HEK293 (cell line): ENCODE data around the gene TIPRL.

Experiments used
- BCL11A ChIP-seq: fragments of 450-650 bp; formaldehyde crosslinking; IDR thresholded peaks from 2 replicates; pipeline ENCODE4 v1.5.1; 2016; ENCODE audit warnings: low read depth, missing biosample characterization, missing genetic modification characterization
- YY1 ChIP-seq: fragments of 450-650 bp; formaldehyde crosslinking; IDR thresholded peaks from 2 replicates; pipeline ENCODE4 v1.5.1; 2018; ENCODE audit warnings: missing biosample characterization, missing genetic modification characterization
- ZFP41 ChIP-seq: fragments of 450-650 bp; formaldehyde crosslinking; IDR thresholded peaks from 2 replicates; pipeline ENCODE4 v1.5.1; 2016; ENCODE audit warnings: missing biosample characterization, missing genetic modification characterization, borderline replicate concordance
- ZNF416 ChIP-seq: fragments of 450-650 bp; formaldehyde crosslinking; IDR thresholded peaks from 2 replicates; pipeline ENCODE4 v1.5.1; 2016; ENCODE audit warnings: missing biosample characterization, missing genetic modification characterization
- ZNF473 ChIP-seq: fragments of 450-650 bp; formaldehyde crosslinking; IDR thresholded peaks from 2 replicates; pipeline ENCODE4 v1.5.1; 2017; ENCODE audit warnings: missing biosample characterization, missing genetic modification characterization
- TF ChIP-seq, protein P1 (sequence below): fragments of 450-650 bp; formaldehyde crosslinking; IDR thresholded peaks from 2 replicates; pipeline ENCODE4 v1.5.1; 2016; ENCODE audit warnings: missing biosample characterization, missing genetic modification characterization
- TF ChIP-seq, protein P2 (sequence below): IDR thresholded peaks from 2 replicates; pipeline ENCODE4 v1.6.1; 2011; ENCODE audit warnings: mild to moderate bottlenecking, low read depth, low read length, borderline replicate concordance
- TF ChIP-seq, protein P3 (sequence below): fragments of 450-650 bp; formaldehyde crosslinking; IDR thresholded peaks from 2 replicates; pipeline ENCODE4 v1.5.1; 2017; ENCODE audit warnings: missing biosample characterization, mild to moderate bottlenecking, missing genetic modification characterization, moderate library complexity
- TF ChIP-seq, protein P4 (sequence below): fragments of 450-650 bp; formaldehyde crosslinking; IDR thresholded peaks from 2 replicates; pipeline ENCODE4 v1.5.1; 2016; ENCODE audit warnings: missing biosample characterization, missing genetic modification characterization
- TF ChIP-seq, protein P5 (sequence below): fragments of 450-650 bp; formaldehyde crosslinking; IDR thresholded peaks from 2 replicates; pipeline ENCODE4 v1.5.1; 2016; ENCODE audit warnings: missing biosample characterization, missing genetic modification characterization
- TF ChIP-seq, protein P6 (sequence below): fragments of 450-650 bp; formaldehyde crosslinking; IDR thresholded peaks from 2 replicates; pipeline ENCODE4 v1.5.1; 2016; ENCODE audit warnings: missing biosample characterization, missing genetic modification characterization
- TF ChIP-seq, protein P7 (sequence below): fragments of 450-650 bp; formaldehyde crosslinking; IDR thresholded peaks from 2 replicates; pipeline ENCODE4 v1.5.1; 2016; ENCODE audit warnings: missing biosample characterization, missing genetic modification characterization, low read depth

DNA sequence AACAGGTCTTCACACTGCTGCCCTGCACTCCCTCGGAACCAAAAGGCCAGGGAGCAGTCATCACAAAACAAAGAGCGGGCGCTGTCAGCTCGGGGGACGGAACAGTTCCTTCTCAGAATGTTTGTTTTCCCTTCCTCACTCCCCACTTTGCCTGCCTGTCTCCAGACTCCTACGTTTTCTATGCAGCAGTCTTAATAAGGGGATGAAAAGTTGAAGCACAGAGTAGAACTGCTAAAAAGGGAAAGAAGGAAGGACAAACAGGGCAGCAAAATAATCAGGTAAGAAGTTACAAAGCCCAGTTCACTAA is 41.3 kb upstream of the TIPRL start:
- TF ChIP-seq ZFP41 (no peak), ZNF473 (tag by site-specific recombination) (no peak), ZNF416 (tag by site-specific recombination) (no peak), BCL11A (tag by site-specific recombination) (no peak), YY1 (no peak)
- TF ChIP-seq, protein P1, sequence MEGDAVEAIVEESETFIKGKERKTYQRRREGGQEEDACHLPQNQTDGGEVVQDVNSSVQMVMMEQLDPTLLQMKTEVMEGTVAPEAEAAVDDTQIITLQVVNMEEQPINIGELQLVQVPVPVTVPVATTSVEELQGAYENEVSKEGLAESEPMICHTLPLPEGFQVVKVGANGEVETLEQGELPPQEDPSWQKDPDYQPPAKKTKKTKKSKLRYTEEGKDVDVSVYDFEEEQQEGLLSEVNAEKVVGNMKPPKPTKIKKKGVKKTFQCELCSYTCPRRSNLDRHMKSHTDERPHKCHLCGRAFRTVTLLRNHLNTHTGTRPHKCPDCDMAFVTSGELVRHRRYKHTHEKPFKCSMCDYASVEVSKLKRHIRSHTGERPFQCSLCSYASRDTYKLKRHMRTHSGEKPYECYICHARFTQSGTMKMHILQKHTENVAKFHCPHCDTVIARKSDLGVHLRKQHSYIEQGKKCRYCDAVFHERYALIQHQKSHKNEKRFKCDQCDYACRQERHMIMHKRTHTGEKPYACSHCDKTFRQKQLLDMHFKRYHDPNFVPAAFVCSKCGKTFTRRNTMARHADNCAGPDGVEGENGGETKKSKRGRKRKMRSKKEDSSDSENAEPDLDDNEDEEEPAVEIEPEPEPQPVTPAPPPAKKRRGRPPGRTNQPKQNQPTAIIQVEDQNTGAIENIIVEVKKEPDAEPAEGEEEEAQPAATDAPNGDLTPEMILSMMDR (tag by site-specific recombination), result peak; percentile 3; the same call in 1 of the 2 replicates
- TF ChIP-seq, protein P2, sequence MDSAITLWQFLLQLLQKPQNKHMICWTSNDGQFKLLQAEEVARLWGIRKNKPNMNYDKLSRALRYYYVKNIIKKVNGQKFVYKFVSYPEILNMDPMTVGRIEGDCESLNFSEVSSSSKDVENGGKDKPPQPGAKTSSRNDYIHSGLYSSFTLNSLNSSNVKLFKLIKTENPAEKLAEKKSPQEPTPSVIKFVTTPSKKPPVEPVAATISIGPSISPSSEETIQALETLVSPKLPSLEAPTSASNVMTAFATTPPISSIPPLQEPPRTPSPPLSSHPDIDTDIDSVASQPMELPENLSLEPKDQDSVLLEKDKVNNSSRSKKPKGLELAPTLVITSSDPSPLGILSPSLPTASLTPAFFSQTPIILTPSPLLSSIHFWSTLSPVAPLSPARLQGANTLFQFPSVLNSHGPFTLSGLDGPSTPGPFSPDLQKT, result no peak
- TF ChIP-seq, protein P3, sequence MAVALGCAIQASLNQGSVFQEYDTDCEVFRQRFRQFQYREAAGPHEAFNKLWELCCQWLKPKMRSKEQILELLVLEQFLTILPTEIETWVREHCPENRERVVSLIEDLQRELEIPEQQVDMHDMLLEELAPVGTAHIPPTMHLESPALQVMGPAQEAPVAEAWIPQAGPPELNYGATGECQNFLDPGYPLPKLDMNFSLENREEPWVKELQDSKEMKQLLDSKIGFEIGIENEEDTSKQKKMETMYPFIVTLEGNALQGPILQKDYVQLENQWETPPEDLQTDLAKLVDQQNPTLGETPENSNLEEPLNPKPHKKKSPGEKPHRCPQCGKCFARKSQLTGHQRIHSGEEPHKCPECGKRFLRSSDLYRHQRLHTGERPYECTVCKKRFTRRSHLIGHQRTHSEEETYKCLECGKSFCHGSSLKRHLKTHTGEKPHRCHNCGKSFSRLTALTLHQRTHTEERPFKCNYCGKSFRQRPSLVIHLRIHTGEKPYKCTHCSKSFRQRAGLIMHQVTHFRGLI (tag by site-specific recombination), result no peak
- TF ChIP-seq, protein P4, sequence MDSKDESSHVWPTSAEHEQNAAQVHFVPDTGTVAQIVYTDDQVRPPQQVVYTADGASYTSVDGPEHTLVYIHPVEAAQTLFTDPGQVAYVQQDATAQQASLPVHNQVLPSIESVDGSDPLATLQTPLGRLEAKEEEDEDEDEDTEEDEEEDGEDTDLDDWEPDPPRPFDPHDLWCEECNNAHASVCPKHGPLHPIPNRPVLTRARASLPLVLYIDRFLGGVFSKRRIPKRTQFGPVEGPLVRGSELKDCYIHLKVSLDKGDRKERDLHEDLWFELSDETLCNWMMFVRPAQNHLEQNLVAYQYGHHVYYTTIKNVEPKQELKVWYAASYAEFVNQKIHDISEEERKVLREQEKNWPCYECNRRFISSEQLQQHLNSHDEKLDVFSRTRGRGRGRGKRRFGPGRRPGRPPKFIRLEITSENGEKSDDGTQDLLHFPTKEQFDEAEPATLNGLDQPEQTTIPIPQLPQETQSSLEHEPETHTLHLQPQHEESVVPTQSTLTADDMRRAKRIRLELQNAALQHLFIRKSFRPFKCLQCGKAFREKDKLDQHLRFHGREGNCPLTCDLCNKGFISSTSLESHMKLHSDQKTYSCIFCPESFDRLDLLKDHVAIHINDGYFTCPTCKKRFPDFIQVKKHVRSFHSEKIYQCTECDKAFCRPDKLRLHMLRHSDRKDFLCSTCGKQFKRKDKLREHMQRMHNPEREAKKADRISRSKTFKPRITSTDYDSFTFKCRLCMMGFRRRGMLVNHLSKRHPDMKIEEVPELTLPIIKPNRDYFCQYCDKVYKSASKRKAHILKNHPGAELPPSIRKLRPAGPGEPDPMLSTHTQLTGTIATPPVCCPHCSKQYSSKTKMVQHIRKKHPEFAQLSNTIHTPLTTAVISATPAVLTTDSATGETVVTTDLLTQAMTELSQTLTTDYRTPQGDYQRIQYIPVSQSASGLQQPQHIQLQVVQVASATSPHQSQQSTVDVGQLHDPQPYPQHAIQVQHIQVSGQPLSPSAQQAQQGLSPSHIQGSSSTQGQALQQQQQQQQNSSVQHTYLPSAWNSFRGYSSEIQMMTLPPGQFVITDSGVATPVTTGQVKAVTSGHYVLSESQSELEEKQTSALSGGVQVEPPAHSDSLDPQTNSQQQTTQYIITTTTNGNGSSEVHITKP (tag by site-specific recombination), result no peak
- TF ChIP-seq, protein P5, sequence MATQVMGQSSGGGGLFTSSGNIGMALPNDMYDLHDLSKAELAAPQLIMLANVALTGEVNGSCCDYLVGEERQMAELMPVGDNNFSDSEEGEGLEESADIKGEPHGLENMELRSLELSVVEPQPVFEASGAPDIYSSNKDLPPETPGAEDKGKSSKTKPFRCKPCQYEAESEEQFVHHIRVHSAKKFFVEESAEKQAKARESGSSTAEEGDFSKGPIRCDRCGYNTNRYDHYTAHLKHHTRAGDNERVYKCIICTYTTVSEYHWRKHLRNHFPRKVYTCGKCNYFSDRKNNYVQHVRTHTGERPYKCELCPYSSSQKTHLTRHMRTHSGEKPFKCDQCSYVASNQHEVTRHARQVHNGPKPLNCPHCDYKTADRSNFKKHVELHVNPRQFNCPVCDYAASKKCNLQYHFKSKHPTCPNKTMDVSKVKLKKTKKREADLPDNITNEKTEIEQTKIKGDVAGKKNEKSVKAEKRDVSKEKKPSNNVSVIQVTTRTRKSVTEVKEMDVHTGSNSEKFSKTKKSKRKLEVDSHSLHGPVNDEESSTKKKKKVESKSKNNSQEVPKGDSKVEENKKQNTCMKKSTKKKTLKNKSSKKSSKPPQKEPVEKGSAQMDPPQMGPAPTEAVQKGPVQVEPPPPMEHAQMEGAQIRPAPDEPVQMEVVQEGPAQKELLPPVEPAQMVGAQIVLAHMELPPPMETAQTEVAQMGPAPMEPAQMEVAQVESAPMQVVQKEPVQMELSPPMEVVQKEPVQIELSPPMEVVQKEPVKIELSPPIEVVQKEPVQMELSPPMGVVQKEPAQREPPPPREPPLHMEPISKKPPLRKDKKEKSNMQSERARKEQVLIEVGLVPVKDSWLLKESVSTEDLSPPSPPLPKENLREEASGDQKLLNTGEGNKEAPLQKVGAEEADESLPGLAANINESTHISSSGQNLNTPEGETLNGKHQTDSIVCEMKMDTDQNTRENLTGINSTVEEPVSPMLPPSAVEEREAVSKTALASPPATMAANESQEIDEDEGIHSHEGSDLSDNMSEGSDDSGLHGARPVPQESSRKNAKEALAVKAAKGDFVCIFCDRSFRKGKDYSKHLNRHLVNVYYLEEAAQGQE (tag by site-specific recombination), result no peak
- TF ChIP-seq, protein P6, sequence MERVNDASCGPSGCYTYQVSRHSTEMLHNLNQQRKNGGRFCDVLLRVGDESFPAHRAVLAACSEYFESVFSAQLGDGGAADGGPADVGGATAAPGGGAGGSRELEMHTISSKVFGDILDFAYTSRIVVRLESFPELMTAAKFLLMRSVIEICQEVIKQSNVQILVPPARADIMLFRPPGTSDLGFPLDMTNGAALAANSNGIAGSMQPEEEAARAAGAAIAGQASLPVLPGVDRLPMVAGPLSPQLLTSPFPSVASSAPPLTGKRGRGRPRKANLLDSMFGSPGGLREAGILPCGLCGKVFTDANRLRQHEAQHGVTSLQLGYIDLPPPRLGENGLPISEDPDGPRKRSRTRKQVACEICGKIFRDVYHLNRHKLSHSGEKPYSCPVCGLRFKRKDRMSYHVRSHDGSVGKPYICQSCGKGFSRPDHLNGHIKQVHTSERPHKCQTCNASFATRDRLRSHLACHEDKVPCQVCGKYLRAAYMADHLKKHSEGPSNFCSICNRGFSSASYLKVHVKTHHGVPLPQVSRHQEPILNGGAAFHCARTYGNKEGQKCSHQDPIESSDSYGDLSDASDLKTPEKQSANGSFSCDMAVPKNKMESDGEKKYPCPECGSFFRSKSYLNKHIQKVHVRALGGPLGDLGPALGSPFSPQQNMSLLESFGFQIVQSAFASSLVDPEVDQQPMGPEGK (tag by site-specific recombination), result no peak
- TF ChIP-seq, protein P7, sequence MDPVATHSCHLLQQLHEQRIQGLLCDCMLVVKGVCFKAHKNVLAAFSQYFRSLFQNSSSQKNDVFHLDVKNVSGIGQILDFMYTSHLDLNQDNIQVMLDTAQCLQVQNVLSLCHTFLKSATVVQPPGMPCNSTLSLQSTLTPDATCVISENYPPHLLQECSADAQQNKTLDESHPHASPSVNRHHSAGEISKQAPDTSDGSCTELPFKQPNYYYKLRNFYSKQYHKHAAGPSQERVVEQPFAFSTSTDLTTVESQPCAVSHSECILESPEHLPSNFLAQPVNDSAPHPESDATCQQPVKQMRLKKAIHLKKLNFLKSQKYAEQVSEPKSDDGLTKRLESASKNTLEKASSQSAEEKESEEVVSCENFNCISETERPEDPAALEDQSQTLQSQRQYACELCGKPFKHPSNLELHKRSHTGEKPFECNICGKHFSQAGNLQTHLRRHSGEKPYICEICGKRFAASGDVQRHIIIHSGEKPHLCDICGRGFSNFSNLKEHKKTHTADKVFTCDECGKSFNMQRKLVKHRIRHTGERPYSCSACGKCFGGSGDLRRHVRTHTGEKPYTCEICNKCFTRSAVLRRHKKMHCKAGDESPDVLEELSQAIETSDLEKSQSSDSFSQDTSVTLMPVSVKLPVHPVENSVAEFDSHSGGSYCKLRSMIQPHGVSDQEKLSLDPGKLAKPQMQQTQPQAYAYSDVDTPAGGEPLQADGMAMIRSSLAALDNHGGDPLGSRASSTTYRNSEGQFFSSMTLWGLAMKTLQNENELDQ (tag by site-specific recombination), result no peak
